HG02623 (cell line): ENCODE measurements around the gene PLEKHA7.
A peak's percentile ranks its signal among the peaks of the same experiment; 100 is the strongest.

ENCODE experiments used
- ATAC-seq: cut with Tn5 transposase; IDR thresholded peaks from one replicate; pipeline ENCODE4 v1.9.1; 2021; ENCODE audit warnings: moderate library complexity; ENCODE audit not compliant: unreplicated experiment

The PLEKHA7 gene

GRCh38 chr11:16946477-16947282 is 67.5 kb downstream of the PLEKHA7 start:
- peak; percentile 54 for ATAC-seq

DNA sequence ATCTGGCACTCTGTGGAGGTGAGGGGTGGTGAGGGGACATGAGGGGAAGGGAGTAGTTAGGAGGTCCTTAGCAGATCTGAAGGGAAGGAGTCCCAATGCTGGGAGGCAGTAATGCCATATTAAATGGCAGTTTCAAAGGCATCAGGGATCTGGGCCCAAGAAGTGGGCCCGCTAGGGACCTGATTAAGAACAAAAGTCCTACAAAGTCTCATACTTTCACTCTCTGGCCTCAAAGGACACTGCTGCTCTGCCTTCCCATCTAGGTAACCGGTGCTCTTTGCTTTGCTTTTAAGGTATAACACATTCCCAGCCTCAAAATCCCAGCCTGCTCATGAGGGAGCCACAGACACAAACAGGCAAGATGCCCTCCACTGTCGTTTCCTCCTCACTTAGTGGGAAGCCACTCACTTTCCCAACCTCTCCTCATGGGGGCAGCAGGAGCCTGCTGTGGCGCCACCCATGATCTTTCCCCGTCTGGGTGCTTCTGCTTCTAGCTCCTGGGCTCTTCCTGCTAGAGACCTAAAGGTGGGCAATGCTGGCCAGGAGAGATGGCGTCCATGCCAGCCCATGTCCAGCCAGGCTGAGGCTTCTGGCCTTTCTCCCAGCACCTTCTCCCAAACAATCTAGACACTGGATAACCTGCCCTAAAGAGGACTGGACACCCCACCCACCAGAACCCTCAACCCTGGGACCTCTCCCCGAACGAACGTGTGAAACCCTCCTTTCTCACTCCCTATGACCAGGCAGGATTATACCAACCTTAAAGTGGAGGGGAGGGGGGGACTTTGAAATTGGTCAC is 68.3 kb downstream of the PLEKHA7 start:
- peak; percentile 77 for ATAC-seq

GRCh38 chr11:16942911-16943310 is 71.3 kb downstream of the PLEKHA7 start:
- ATAC-seq = no peak

- no peak for ATAC-seq
Measured at GRCh38 chr11:16942342-16942741, 71.9 kb downstream of the PLEKHA7 start.

DNA sequence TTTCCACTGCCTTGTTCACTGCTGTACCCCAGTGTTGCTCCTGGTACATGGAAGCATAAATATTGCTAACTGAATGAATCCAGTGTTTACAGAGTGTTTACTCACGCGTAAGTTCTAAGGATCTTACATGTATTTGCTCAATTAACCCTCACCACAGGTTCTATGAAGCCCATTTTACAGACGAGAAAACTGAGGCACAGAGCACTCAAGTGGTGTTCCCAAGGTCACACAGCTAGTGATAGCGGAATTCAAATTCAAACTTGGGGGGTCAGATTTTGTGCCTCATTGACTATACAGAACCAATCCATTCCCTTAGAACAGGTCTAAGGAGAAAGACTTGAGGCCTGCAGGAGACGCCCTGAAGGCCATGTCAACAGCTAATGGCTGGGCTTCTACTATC is 72.3 kb downstream of the PLEKHA7 start:
- ATAC-seq = no peak

GRCh38 chr11:16938061-16938460 is 76.2 kb downstream of the PLEKHA7 start:
- ATAC-seq = no peak

DNA sequence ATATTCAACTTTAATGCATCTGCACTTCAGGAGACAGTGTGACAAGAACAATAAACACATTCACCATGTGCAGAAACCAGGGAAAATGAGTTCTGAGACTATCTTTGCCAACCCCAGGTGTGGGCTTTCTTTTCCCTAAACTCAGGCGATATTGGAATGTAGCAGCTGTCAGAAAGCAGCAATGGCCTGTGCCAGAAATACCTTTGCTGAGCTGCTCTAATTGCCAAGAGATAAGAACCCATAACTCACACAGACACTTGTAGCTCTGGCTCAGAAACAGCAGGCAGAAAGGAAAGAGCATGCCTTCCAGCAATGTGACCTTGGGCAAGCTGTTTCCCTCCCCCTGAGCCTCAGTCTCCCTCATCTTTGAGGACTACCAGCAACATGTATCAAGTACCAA is 77.6 kb downstream of the PLEKHA7 start:
- ATAC-seq = no peak

GRCh38 chr11:16935518-16936302 is 78.5 kb downstream of the PLEKHA7 start:
- no peak for ATAC-seq

DNA sequence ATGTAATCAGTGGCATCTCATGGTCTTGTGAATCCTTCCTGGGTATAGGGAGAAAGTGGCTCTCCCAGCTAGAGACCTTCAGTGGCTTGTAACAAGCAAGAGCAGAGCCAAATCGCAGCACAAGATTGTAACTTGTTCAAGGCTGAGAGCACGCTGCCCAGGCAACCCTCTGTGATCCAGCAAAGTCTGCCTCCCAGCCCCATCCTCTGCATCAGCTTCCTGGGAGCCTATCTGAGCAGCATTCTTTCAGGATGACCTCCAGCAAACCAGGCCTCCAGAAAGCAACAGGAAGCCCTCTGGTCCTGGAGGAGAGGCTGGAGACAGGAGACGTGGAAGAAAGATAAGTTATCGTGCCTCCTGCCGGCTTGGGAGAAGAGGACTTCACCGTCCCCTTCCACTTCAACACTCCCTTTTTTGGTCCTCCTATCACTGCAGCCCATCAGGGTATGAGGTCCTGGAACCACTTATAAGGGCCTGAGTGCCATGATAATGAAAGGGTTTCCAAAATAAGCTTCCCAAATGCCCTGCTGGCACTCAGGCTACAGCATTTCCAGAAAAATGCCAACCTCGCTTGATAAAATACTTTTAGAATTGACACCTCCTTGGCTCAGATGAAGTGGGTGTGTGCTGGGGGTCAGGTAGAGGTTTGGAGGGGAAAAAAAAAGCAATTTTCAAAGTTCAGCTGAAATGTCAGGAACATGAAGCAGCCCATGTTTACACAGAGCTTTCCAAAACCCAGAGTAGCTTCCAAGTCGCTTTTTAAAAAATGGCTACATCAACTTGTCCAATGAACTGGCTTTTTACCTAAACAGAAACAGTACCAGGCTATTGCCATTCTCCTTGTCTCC is 80.2 kb downstream of the PLEKHA7 start:
- ATAC-seq = no peak

GRCh38 chr11:16933291-16933690 is 80.9 kb downstream of the PLEKHA7 start:
- no peak for ATAC-seq

- ATAC-seq = no peak
Measured at GRCh38 chr11:16928044-16928443, 86.2 kb downstream of the PLEKHA7 start.

- no peak for ATAC-seq
Measured at GRCh38 chr11:16926883-16927626, 87.2 kb downstream of the PLEKHA7 start.

- no peak for ATAC-seq
Measured at GRCh38 chr11:16925561-16926065, 88.6 kb downstream of the PLEKHA7 start.

GRCh38 chr11:16924826-16925560 is 89.2 kb downstream of the PLEKHA7 start:
- ATAC-seq = peak; percentile 6

DNA sequence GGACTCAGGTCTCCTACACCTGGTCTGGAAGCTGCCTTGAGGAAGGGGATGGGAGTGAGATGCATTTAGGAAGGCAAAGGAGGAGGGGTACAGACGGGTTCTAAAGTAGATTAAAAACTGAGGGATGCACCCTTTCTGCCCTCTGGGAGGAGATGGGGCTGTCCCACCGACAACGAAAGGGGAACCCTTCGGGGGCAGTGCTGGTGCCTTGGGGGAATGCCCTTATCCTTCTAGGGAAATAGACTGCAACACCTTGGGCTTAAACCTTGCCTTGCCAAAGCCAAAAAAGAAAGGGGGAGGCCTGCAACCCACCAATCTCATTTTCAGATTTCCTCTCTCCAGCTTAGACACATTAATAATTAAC is 89.8 kb downstream of the PLEKHA7 start:
- peak; percentile 47 for ATAC-seq

DNA sequence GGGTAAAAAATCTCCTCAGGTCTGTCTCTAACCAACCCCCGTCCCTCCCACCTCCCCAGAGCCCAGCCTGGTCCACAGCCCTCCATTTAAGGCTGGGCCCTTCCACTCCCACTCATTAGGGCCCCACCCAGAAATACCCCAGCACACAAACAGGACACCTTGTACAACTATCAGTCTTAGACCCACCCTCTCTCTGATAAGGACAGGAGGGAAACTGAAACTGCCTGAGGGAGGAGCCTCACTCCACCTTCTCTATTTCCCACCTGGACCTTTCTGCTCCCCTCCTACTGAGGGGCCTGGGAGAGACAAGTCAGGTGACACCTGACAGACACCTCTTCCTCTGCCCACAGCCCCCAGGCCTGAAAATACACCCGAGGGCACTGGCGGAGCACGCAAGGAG is 90.2 kb downstream of the PLEKHA7 start:
- ATAC-seq = peak; percentile 51

GRCh38 chr11:16921668-16922067 is 92.5 kb downstream of the PLEKHA7 start:
- ATAC-seq = no peak

DNA sequence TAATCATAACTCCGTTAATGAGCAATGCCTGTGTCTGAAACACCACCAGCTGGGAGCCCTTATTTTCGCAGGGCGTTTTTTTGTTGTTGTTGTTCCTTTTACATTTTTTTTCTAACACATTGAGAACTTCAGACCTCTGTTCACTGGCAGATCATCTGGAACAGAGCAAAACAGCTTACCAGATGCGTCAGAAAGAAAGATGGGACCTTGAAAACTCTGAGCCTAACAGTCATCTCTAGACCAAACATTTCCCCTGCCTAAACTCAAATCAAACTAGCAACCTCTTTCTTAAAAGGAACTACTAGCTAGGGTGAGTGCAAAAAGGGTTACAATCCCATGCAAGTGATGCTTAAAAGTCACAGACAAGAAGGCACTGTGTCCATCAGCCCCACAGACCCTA is 93.2 kb downstream of the PLEKHA7 start:
- no peak for ATAC-seq

DNA sequence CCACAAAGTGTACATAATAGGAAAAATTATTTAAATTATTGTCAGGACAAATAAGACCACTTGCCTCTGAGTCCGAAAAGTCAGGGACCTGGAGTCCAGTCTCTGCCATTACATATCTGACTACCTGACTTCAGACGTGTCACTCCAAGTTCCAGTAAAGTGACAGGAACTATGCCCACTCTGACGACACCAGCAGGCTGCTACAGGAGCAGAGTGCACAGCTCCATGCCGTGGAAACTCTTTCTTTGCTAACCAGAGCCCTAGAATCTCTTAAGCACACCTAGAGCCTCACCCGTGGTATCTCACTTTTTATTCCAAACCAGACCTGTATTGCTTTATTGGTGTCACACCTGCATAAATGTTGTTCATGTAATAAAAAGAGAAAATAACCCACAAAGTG is 93.7 kb downstream of the PLEKHA7 start:
- no peak for ATAC-seq
